Activated CD4-positive, alpha-beta T cell treated with anti-CD3 and anti-CD28 coated beads for 24 hours (primary cell): ENCODE results near the gene SPECC1.
"Not testable (repeated sequence)": the region's sequence is repeated elsewhere in the genome, so short reads cannot be mapped to it uniquely, and the experiment has no call there.

ENCODE experiments used
- DNase-seq, 2 donors: peaks; one replicate each; pipeline ENCODE4 v3.0.0-alpha.2; 2020; ENCODE audit warnings: low read depth in 2 of 2

The SPECC1 gene

DNA sequence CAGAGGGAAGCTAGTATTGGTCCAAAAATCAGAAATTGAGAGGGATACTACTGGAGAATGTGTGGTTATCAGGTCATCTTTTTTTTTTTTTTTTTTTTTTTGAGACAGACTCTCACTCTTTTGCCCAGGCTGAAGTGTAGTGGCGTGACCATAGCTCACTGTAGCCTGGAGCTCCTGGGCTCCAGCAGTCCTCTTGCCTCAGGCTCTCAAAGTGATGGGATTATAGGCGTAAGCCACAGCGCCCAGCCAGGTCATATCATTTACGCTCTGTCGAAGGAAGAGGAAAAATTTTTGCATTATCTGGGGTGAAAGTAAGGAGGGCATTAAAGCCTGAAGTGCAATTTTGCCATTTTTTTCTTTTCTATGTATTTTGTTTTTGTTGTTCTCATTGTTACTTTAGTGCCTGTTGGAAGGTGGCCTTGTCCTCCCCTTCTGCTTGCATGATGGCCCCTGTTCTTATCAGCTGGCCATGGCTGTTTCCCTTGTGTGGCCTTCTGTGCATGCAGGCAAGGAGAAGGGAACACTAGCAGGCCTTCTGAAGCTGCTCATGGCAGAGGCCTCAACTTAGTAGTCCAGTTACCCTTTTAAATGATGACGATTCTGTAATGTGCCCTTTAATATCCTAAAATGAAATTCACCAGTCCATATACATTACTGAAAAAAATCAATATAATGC, 118.3 kb downstream of the SPECC1 start:
- DNase-seq, result no peak

DNA sequence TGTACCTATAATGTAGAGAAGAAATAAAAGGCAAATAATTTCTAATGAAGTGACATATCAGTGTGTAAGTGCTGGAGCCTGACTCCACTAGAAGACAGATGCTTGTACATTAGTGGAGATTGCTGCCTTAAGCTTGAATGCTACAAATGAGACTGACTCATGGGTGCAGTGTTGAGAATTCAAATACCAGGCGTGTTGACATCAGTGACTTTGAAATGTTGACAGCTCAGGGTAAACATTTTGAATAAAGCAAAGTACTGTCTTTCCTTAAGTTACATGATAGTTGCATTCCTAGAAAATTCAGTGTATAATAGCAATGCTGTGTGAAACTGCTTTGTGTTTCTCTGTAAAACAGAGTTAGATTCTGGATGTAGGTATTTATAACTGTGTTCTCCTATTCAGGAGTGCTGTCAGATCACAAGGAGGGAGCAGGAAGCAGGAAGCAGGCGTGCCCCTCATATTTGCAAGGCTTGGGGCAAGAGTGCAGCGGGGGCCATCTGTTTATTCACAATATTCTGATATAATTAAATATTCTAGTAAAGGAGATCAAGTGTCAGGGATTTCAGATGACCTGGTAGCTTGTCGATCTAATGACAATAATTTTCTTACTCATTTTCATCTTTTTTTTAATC, 119.0 kb downstream of the SPECC1 start:
- no peak for DNase-seq

DNA sequence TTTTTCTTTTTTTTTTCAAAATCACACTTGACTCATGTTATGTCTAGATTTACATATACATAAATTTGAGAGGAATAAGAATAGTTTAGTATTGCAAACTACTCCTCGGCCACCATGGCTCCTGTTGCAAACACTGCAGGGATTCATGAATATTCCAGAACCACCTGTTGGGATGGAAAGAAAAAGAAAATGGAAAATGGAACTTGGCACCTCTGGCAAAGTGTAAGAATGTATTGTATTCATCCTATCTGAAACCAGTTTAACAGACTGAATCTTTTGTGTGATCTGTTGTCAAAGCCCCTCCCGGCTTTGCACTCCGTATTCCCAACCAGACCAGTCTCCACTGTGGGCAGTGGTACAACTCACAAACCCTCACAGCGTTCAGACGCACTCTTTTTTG, 124.4 kb downstream of the SPECC1 start:
- DNase-seq, result no peak

DNA sequence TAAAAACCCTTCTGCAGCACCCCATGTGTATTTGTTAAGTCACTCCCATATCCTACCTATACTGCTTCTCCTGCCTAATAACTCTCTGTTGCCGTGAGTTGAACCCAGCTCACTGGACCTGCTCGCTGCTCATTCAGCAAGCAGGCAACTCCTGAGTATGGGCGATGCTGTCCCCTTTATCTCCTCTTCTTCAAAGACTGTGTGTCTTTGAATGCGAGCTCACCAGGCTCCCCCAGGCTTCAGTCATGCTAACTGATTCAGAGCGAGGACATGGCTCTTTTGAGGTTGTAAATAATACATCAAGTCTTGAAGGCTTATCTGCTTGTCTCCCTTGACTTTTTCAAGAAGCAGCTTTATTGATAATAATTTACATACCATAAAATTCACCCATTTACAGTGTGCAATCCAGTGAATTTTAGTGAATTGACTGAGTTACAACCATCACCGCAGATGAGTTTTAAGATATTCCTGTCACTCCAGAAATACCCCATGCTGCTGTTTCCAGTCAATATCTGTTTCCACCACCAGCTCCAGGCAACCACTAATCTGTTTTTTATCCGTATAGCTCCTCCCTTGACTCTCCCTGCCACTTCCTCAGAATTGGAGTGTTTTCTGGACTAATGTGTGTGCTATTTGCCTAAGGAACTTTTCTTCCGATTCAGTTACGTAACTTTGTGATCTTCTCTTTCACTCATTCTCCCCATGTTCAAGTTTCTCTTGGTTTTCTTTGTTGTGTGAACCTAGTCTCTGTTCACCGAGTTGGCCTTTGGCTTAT, 132.2 kb downstream of the SPECC1 start:
- no peak for DNase-seq

DNA sequence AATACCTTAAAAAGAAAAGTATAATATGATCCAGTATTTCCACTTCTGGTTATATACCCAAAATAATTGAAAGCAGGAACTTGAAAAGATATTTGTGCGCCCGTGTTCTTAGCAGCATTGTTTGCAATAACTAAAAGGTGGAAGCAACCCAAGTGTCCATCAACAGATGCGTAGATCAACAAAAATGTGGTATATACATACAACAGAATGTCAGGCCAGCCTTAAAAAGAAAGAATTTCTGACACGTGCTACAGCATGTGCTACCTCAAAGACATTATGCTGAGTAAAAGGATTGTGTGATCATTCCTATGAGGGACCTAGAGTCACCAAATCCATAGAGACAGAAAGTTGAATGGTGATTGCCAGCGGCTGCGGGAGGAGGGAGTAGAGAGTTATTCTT, 133.1 kb downstream of the SPECC1 start:
- DNase-seq, result no peak

DNA sequence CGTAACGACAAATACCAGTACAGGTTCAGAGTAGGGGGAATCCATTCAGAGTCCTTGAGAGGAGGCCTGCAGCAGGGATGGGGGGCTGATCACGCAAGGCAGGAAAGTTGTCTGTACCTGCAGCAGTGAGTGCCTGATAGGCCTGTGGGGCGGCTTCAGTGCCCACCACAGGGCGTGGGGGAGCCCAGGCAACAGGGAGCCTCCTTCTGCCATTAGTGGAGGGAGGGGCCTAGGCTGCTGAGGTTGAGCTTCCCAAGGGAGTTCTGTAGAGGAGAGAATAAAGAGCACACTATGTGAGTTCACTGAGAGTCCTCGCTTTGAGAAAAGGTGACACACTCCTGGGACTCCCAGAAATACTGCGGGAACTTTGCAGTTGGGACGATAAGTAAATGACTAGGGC, 134.6 kb downstream of the SPECC1 start:
- no peak for DNase-seq

DNA sequence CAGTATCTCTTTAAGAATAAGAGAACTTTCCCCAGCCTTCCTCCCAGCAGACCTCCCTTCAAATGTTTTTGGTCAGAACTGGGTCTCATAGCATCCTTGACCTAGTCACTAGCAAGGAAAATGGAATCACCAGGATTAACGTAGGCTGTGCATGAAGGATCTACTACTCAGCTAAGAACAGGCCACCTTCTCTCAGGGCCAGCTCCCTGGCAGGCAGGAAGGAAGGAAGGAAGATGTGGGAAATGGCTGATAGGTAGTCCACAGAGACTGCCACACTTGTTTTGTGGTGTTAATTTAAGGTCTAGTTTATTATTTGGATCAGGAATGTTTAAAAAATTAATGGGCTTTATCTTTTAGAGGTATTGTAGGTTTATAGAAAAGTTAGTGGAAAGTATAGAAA, 136.4 kb downstream of the SPECC1 start:
- no peak for DNase-seq

DNA sequence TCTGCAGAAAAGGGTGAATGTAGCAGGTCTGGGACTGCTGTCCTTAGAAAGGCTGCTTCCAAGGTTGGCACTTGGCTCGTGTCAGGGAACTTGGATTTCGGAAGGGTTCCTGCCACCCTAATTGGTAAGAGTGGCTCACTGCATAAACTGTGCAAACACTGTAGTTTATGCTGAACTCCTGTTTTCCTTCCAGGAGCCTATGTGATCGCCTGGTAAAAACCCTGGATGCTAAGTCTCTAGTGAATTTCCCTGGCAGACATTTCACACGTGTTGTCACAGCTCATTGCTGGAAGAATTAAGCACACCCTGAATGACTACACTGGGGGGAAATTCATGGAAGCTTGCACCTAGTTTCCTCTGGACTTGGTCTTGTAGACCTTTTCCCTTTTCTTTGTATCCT, 140.1 kb downstream of the SPECC1 start:
- DNase-seq, result no peak

DNA sequence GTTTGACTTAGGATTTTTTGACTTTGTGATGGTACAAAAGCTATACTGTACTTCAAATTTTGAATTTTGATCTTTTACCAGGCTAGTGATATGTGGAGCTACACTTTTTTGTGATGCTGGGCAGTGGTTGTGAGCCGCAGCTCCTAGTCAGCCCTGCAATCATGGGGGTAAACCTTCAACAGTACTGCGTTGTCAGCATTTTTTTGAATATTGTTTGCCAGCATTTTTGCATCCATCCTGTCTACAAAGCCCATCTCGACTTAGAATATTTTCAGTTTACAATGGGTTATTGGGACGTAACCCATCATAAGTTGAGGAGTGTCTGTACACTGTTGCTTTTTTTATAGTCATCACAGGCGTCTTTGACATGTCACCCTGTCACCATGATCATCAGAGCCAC, 142.0 kb downstream of the SPECC1 start:
- no peak for DNase-seq

DNA sequence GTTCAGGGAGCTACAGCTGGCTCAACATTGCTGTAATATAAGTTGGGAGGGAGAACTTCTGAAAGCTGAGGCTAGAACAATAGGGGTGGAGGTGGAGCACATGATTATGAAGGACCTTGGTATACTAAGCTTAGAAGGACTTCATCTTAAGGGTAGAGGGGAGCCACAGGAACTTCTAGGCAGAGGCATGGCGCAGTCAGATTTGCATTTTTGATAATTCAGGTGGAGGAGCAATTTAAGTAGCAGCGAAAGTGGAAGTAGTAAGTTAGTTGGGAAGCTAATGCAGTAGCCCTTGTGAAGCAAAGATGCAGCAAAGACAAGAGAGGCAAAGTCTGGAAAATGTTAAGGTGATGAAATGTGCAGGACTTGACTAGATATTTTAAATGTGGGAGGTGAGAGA, 144.1 kb downstream of the SPECC1 start:
- no peak for DNase-seq

DNA sequence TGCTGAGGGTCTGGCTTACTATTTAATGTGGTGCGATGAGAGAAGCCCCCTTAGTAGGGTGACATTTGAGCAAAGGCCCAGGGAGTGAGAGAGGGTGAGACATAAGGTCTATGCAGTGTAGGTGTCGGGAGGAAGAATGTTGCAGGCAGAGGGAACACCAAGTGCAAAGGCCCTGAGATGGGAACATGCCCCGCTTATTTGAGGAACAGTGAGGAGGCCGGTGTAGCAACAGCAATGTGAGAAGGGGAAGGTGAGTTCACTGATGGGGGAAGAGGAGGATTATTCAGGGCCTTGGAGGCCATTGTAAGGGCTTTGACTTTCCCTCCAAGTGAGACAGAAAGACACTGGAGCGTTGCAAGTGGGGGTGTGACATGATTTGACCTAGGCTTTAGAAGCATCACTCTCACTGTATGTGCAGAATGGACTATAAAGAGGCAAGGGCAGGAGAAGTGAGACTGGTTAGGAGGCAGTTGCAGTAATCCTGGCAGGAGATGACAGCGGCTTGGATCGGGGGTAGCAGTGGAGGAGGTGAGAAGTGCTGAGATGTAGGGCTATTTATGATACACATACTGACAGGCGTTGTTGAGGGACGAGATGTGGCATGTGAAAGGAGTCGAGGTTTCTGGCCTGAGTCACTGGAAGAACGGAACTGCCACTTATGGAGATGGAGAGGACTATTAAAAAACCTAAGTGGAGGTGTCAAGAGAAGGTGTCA, 145.3 kb downstream of the SPECC1 start:
- no peak for DNase-seq

DNA sequence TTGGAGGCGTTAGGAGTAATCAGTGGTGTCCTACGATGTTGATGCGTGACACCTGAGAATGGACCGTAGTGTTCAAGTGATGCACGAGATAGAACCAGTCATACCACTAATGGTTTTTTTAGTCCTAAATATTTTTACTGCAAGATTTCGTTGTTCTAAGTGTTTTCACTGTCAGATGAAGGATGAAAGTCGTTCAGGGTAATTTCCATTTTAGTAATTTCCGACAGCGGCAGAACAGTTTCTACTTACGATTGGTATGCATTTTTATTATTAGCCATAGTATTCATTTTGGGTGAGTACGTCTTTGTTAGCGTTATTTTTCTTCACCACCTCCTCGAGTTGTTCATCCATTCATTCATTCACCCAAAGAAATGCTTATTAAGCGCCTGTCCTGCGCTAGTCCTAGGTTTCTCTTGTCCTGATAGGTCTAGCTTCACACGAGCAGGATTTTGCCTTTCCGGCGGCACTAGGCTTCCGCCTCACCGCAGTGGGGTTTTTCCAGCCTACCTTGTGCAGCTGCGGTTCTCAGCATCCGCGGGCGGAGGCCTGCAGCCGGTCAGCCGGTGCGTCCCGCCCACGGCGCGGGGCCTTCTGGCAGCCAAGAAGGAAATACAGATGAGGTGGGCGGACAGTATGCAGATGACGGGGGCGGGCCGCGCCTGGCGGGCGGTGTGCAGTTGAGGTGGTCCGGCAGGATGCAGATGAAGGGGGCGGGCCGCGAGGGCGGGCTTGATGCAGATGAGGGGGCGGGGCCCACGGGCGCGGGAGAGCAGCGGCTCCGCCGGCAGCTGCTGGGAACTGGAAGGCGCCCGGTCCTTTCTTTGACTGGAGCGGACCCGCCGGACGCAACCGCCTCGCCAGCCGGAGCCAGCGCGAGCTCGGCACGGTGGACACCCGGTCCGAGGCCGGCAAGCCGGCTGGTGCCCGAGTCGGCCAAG, 146.4 kb downstream of the SPECC1 start:
- peak; percentile 87 to 95 for DNase-seq

DNA sequence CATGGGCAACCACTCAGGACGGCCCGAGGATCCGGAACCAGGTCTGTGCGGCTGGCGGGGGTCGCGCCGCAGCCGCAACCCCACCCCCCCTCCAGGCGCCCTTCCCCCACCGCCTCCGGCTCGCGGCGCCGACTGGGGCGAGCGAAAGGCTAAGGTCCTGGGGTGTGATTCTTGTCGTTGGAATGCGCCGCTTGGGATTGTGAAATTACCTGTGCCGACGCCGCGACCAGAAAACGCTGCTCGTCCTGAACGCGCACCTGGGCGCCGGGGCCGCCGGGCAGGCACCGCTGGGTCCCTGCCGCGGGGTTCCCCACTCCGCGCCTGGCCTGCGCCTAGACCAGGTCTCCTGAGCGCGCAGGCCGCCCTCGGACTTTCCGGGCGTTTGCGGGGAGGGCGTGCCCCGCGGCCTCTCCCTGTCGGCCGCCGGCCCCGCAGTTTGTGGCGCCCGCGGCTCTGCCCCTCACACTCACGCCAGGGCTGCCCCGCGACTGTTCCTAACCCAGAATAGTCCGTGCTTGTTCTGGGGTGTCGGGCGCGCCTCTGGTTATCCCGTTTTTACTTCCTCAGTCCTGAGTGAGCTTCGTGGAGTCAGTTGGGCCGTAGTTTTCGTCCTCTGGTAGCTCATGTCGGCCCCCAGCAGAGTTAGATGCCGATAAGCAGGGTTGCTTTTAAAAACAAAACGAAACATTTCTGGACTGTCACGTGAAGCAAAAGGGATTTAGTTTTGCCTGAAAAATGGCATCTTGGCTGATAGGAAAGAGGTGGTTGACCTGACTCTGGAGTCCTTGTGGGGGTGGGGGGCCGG, 147.2 kb downstream of the SPECC1 start:
- peak in 1 of 2 donors; percentile 15 for DNase-seq

DNA sequence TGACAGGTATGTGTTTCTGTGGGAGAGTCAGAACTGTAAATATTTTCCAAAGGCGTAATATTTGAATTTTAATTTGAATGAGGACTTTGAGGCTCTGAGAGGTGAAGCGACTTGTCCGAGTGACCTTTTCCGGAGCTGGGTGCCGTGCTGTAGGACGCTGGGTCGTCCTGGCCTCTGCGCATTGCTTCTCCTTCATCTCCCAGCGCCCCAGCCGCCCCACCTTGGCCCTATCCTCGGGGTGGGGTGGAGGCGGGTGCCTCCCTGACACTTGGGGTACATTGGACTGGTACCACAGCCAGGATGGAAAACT, 147.8 kb downstream of the SPECC1 start:
- DNase-seq, result no peak

DNA sequence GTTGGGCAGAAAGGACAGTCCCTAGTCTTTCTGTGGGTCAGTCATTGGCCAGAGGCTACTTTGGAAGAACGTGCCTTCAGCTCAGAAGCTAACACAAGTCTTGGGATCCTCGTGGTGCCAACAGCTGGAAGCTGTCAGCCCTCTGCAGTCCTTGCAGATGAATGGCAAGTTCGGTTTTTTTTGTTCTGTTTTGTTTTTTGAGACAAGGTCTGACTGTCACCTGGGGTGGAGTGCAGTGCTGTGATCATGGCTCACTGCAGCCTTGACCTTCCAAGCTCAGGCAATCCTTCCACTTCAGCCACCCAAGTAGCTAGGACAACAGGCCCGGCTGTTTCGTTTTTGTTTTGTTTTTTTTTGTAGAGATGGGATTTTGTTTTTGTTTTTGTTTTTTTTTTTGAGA, 149.4 kb downstream of the SPECC1 start:
- no peak for DNase-seq

DNA sequence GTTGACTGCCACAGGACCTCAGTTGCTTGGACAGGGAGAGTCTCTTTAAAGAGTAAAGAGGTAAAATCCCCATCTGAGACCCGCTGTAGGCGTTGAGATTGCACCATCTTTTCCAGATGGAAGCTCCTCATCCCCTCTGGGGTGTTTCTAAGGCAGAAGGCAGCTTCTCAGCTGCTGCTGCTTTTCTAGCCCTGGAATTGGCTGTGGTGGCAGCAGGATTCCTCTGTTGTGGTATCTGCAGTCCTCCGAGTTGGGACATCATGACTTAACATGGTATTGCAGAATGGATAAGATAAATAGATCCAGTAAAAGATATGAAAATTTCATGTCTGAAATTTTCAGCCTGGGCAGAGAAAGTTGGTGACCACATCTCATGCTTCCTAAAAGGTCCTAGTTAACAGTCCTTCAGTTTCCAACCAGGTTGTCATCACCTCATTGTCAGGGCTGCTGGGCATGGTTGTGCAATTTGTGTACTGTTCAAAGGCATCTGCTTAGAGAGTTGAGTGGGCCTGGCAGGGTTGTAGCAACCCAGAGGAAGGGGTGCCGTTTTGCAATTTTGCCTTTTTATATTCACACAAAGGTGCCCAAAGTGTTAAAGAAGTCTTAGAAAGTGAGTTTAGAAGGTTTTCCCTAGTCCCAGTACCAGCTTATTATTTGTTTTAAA, 150.4 kb downstream of the SPECC1 start:
- DNase-seq, result no peak

DNA sequence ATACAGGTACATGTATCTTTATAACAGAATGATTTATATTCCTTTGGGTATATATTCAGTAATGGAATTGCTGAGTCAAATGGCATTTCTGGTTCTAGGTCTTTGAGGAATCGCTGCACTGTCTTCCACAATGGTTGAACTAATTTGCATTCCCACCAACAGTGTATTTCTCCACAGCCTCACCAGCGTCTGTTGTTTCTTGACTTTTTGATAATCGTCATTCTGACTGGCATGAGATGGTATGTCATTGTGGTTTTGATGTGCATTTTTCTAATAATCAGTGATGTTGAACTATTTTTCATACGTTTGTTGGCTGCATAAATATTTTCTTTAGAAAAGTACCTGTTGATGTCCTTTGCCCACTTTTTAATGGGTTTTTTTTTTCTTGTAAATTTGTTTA, 156.4 kb downstream of the SPECC1 start:
- DNase-seq, result not testable (repeated sequence)

DNA sequence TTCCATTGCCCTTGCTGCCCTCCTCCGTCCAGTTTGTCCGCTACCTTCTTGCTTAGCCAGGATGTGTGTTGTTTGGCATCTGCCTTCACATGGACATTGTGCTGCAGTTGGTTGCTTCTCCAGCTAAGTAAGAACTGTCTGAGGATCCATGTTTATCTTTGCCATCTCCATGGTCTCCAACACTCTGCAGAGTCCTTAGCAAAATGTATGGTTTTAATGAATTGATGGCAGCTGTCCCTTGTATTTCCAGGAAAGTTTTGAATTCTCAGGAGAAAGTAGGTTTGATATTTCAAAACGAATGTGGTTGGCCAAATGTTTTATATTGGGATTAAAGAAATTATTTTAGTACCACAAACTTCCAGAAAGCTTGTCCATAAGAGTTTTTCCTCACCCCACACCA, 160.9 kb downstream of the SPECC1 start:
- no peak for DNase-seq

DNA sequence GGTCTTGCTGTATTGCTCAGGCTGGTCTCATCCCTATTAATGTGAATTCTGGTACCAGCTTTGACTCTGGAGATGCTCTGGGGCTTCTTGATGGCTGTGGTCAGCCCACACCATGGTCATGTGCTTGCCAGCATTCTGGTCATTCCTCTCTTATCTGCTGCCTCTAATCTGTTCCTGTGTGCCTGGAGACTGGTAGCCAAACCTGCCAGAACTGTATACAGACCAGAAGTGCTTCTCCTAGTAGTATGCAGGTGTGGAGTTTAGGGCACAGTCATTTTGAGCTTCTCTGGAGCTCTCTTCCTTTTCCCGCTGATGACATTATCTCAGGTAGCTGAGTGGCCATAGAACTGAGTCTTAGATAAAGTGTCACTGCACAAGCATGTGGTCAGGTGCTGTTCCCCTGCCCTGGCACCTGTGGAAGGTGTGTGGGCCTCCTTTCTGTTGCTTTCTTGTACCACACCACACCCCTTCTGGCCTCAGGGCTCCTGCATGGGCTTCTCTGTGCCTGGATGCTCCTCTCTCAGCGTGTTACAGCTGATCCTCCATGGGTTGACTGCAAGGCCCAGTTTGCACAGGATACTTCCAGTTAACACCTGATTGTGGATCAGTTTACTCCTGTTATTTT, 162.7 kb downstream of the SPECC1 start:
- DNase-seq, result no peak

DNA sequence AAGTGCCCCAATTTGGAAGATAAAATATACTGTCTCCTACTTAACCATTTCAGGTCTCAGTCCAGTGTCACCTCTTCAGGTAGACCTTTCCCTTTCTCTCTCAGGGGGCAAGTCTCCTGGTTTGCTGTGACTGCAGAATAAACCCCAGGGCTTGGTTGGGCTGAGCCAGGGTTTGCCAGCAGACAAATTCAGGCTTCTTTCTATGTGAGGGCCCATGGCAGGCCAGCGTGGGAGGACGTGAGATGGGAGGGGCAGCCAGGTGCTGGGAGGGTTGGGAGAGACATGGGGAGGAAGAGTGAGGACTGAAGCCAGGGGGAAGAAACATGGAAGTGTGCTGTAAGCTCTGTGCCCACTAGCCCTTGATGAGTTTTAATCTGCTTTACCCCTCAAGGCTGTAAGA, 163.2 kb downstream of the SPECC1 start:
- no peak for DNase-seq
